Tibial artery (tissue), 4 donors: Measurements from ENCODE around the gene ZNF75A.

Experiments
- DNase-seq, 2 donors: peaks; one replicate each; pipeline ENCODE4 v3.0.0-alpha.2; 2019
- H3K27ac ChIP-seq, 2 donors: fragments of 200-600 bp; sonication (generic) in 1 of 2; 1 replicate in 1 of 2; 2 replicates in 1 of 2; pipeline ENCODE4 v1.5.1; 2018 to 2019; ENCODE audit warnings: mild to moderate bottlenecking in 1 of 2
- H3K27me3 ChIP-seq, 2 donors: fragments of 200-600 bp; sonication (generic) in 1 of 2; one replicate each; pipeline versions ENCODE4 v1.5.1 to v1.6.0; 2016 to 2019
- H3K36me3 ChIP-seq, 3 donors: fragments of 200-600 bp; sonication (generic) in 2 of 3; one replicate each; pipeline ENCODE4 v1.5.1; 2016 to 2019; ENCODE audit warnings: mild to moderate bottlenecking in 2 of 3
- H3K4me1 ChIP-seq, 4 donors: fragments of 200-600 bp; sonication (generic) in 2 of 4; 1 replicate in 3 of 4; 2 replicates in 1 of 4; pipeline ENCODE4 v1.5.1; 2016 to 2019
- H3K4me3 ChIP-seq, 2 donors: fragments of 200-600 bp; sonication (generic) in 1 of 2; 1 replicate in 1 of 2; 2 replicates in 1 of 2; pipeline ENCODE4 v1.5.1; 2018 to 2019; ENCODE audit warnings: mild to moderate bottlenecking in 2 of 2
- H3K9me3 ChIP-seq, 3 donors: fragments of 200-600 bp; sonication (generic) in 1 of 3; one replicate each; pipeline ENCODE4 v1.5.1; 2016 to 2019
- intact Hi-C: fragments of 100-400 bp; cut with DNase I; formaldehyde crosslinking; loops from one replicate; pipeline ENCODE4 v1.15.0; 2023; ENCODE audit warnings: low total_unique reads
- TF ChIP-seq, protein P1 (sequence below), 2 experiments: fragments of 200-600 bp in 1 of 2; fragments of 450-650 bp in 1 of 2; IDR thresholded peaks; one replicate each; pipeline ENCODE4 v1.5.1; 2017 to 2019; ENCODE audit warnings: antibody characterized with exemption in 2 of 2, mild to moderate bottlenecking in 1 of 2, moderate library complexity in 1 of 2

The ZNF75A gene

DNA sequence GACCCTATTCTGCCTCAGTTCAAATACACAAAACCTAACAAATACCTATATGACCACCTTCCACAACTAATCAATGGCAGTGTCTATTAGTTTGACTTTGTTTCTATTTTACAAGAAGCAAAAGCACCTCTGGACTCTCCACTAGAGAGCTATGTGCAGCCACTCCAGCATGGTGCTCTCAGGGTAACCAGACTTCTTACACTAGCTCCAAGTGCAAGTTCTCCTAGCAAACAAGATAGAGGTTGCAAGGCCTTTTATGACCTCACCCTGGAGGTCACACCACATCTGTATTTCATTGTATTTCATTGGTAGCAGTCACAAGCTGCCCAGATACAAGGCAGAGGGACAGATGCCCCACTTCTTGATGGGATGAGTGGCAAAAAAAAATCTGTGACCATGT lies 30.4 kb upstream of the ZNF75A start:
- Histone ChIP-seq H3K27ac (no peak overlapping the region), H3K4me3 (no peak overlapping the region), H3K9me3 (peaks cover 0 to 9% (median 6%) of the 10 kb centered on the region in 3 donors), H3K27me3 (no peaks in the 10 kb centered on the region), H3K4me1 (no peaks in the 10 kb centered on the region), H3K36me3 (no peaks in the 10 kb centered on the region)
- intact Hi-C loops: no loop called here
- TF ChIP-seq, protein P1, sequence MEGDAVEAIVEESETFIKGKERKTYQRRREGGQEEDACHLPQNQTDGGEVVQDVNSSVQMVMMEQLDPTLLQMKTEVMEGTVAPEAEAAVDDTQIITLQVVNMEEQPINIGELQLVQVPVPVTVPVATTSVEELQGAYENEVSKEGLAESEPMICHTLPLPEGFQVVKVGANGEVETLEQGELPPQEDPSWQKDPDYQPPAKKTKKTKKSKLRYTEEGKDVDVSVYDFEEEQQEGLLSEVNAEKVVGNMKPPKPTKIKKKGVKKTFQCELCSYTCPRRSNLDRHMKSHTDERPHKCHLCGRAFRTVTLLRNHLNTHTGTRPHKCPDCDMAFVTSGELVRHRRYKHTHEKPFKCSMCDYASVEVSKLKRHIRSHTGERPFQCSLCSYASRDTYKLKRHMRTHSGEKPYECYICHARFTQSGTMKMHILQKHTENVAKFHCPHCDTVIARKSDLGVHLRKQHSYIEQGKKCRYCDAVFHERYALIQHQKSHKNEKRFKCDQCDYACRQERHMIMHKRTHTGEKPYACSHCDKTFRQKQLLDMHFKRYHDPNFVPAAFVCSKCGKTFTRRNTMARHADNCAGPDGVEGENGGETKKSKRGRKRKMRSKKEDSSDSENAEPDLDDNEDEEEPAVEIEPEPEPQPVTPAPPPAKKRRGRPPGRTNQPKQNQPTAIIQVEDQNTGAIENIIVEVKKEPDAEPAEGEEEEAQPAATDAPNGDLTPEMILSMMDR (IDR thresholded peaks at IDR 0.05): no peak
- no peak for DNase-seq

DNA sequence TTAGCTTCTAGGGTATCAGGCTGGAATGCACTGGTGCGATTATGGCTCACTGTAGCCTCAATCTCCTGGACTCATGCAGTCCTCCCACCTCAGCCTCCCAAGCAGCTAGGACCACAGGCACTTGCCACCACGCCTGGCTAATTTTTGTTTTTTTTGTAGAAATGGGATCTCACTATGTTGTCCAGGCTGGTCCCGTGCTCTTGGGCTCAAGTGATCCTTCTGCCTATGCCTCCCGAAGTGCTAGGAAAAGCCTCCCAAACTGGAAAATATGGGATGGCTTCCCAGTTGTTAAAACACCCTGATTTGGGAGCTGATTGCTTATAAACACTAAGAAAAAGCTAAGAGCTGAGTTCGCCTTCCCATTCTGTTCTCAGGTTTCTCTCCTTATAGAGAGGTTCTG lies 28.6 kb upstream of the ZNF75A start:
- no peaks in the 10 kb centered on the region for H3K27me3 ChIP-seq
- intact Hi-C loops: no loop called here
- H3K4me1 ChIP-seq: peaks cover 0 to 2% (median 2%) of the 10 kb centered on the region in 4 donors
- H3K27ac ChIP-seq: no peak overlapping the region
- H3K9me3 ChIP-seq: peaks cover 0 to 2% (median under 1%) of the 10 kb centered on the region in 3 donors
- H3K36me3 ChIP-seq: no peaks in the 10 kb centered on the region
- peak in 1 of 2 donors; percentile 5 for DNase-seq
- TF ChIP-seq, protein P1 (IDR thresholded peaks at IDR 0.05): no peak
- H3K4me3 ChIP-seq: no peak overlapping the region

GRCh38 chr16:3281222-3281820 lies 24.0 kb upstream of the ZNF75A start:
- H3K9me3 ChIP-seq: peaks cover 0 to 10% (median 4%) of the 10 kb centered on the region in 3 donors
- no peak overlapping the region for H3K27ac ChIP-seq
- DNase-seq: peak in 1 of 2 donors; percentile 3
- no peaks in the 10 kb centered on the region for H3K27me3 ChIP-seq
- H3K36me3 ChIP-seq: peaks cover 10 to 17% (median 15%) of the 10 kb centered on the region in 3 donors
- no peak overlapping the region for H3K4me3 ChIP-seq
- peaks cover 0 to 34% (median 27%) of the 10 kb centered on the region in 4 donors for H3K4me1 ChIP-seq
- intact Hi-C loops: loop anchor here (10.0 kb wide), 1 partner anchor 47 kb away; the partner anchor contains the start of gene ZNF200
- TF ChIP-seq, protein P1 (IDR thresholded peaks at IDR 0.05): no peak

DNA sequence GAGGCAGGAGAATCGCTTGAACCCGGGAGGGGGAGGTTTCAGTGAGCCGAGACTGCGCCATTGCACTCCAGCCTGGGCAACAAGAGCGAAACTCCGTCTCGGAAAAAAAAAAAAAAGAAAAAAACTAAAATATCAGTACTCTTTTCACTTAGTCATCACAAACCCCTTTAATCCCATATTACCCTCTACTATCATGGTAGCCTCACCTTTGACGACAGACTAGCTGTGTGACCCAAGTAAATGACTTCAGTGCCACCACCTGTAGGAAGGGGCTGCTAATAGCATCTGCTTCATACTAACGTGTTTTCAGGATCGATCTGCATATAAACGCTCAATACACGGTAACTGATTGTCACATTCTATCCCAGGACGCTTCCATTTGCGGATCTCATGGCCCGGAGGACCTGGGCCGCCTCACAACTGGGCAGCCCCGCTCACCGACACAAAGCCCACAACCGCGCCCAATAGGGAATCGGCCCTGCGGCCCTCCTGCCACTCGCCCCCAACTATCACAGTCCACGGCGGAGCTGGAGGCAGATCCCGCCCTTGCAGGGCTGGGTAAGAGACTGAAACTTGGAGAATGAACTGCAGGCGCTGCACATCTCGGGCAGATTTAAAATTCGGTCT lies 23.1 kb upstream of the ZNF75A start:
- DNase-seq: peak in 1 of 2 donors; percentile 42
- Histone ChIP-seq H3K4me1 (peaks cover 0 to 34% (median 27%) of the 10 kb centered on the region in 4 donors), H3K4me3 (peak overlapping the region; percentile 87 to 98), H3K36me3 (peaks cover 19 to 26% (median 24%) of the 10 kb centered on the region in 3 donors), H3K9me3 (peaks cover 0 to 16% (median 4%) of the 10 kb centered on the region in 3 donors), H3K27me3 (no peaks in the 10 kb centered on the region), H3K27ac (peak overlapping the region; percentile 97 to 98)
- TF ChIP-seq, protein P1 (IDR thresholded peaks at IDR 0.05): no peak
- intact Hi-C loops: loop anchor here (10.0 kb wide), 1 partner anchor 47 kb away; the partner anchor contains the start of gene ZNF200

DNA sequence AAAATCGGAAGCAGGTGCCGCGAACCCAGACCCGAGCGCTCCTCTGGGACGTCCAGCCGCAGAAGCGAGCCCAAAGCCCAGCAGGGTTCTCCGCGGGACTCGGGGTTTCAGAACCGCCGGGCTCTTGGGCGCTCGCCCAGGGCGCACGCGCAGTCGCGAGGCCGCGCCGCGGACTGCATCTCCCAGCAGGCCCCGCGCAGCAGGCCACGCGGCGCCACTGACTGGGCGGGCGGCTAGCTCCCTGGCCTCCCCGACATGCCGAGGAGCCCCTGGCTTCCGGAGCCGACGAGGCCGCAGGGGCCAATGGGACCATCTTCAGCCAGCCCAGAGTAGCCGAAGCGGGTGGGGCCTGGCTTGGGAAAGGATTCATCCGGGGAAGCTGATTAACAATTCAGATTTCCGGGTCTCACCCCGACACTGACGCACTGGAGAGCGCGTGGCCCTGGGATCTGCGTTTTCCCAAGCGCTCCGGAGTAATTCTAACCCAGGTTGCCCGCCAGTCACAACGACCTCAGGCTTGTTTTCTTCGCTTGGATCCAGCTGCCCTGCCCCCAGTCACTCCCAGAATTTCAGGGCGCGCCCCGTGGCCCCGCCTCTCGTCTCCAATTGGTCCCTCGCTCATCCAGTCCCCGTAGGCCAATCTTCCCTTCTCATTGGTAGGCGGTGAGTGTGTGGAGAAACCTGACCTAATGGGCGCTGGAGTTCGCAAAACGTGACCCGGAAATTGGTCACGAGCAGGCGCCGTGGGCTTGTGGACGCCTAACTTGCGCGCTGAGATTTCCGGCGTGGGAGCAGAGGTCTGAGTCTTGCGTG lies 22.4 kb upstream of the ZNF75A start, which contains the start of gene ZNF263:
ZNF263 (plus strand) TSS at position 762 of the 813 bp plus-strand sequence. CDS start 328 bp downstream, outside the sequence.
- DNase-seq: peak; percentile 95 to 98
- Histone ChIP-seq H3K36me3 (peaks cover 26 to 33% (median 31%) of the 10 kb centered on the region in 3 donors), H3K4me3 (peak within 1 kb of the TSS; percentile 87 to 98), H3K4me1 (peaks cover 0 to 34% (median 27%) of the 10 kb centered on the region in 4 donors), H3K27ac (peak within 1 kb of the TSS; percentile 97 to 98), H3K9me3 (peaks cover 0 to 23% (median 4%) of the 10 kb centered on the region in 3 donors), H3K27me3 (no peaks in the 10 kb centered on the region)
- TF ChIP-seq, protein P1 (IDR thresholded peaks at IDR 0.05): peak in 1 of 2 experiments; percentile 7
- intact Hi-C loops: loop anchor here (10.0 kb wide), 1 partner anchor 48 kb away; the partner anchor contains the start of gene ZNF200
